Stimulated activated CD4-positive, alpha-beta T cell treated with anti-CD3 and anti-CD28 coated beads, TNF-alpha, amount 100 ng/mL, for 1 hour (primary cell): ENCODE data around the gene C2orf68.
A peak's percentile ranks its signal among the peaks of the same experiment; 100 is the strongest.
"Not testable (repeated sequence)": the region's sequence is repeated elsewhere in the genome, so short reads cannot be mapped to it uniquely, and the experiment has no call there.

Source experiments
- DNase-seq, 3 donors: peaks; one replicate each; pipeline ENCODE4 v3.0.0-alpha.2; 2020; ENCODE audit warnings: low read depth in 3 of 3, low spot score in 1 of 3

The C2orf68 gene

GRCh38 chr2:85599468-85600234 is 12.2 kb downstream of the C2orf68 start:
- DNase-seq, result no peak

DNA sequence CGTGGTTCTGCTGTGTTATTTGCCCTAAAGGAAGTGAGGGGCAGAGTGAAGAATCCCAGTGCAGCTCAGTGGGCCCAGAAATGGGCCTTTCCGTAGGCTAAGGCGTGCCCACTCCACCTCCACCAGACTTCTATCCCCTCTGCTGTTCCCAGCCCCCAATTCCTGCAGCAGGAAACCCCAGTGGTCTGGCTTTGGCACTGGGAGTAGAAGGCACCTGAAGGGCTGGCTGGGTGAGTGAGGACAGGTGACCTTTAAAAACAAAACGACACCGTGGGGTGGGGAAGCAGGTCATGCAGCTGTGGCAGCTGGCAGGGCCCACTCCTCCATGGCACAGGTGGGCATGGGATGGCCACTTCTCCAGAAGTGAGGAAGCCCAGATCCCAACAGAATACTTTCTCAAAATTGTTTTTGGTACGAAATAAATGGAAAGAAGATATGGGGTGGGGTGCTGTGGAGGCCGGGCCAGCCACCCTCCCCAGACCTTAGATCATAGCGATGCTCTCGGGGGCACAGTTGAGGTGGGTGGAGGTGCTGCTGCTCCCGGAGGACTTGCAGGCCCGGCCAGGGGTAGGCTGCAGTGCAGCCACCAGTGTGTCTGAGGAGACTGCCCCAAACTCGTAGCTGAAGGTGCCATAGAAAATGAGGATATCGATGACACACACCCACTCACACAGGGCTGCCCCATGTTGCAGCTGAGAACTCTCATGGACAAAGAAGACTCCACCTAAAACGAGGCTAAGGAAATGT is 13.1 kb downstream of the C2orf68 start:
- no peak for DNase-seq

DNA sequence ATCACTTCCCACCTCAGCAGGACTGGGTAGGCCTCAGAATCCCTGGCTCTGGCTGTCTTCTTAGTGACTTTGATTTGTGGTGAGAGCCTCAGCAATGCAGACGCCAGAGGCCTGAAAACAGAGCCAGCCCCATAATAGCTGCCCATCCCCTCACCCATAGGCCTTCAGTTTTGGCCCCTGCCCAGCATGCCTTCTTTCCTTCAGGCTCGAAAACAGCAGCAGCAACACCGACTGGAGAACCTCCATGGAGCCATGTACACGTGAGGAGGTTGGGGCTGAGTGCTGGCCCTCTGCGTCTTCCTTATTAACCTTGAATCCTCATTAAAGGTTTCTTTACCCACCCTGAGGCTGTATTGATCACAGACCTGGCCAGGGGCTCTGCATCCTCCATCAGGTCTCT is 14.6 kb downstream of the C2orf68 start:
- DNase-seq, result no peak

DNA sequence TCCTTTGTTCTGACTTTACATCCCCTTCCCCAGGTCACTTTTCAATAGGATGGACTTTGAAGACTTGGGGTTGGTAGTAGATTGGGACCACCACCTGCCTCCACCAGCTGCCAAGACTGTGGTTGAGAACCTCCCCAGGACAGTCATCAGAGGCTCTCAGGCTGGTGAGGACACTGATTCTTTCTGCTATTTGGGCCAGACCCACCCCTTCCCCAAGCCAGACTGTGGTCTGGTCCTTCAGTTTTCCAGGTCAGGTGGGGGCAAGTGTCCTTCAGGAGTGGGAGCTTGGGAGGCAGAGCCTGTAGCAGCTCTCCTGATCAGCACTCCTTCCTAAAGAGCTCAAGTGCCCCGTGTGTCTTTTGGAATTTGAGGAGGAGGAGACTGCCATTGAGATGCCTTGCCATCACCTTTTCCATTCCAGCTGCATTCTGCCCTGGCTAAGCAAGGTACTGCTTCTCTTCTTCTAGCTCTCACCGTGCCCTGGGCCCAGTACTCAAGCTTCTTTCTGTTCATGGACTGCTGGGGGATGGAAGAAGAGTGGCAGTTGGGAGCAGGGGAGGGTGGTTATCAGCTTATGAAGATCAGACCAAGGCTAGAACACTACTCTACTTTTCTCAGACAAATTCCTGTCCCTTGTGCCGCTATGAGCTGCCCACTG is 15.3 kb downstream of the C2orf68 start:
- no peak for DNase-seq

DNA sequence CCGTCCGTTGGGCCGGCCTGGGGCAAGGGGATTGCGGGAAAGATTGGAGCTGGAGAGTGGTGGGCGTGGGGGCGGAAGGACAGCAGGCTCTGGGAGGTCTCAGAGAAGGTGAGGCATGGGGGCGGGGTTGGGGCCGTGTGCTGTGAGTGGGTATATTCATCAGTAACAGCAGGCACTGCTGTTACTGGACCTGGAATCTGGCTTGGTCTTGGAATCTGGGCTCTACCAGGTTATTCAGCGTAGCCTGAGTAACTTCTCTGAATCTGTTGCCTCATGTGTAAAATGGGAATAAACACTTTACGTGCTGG is 15.9 kb downstream of the C2orf68 start:
- DNase-seq, result no peak

DNA sequence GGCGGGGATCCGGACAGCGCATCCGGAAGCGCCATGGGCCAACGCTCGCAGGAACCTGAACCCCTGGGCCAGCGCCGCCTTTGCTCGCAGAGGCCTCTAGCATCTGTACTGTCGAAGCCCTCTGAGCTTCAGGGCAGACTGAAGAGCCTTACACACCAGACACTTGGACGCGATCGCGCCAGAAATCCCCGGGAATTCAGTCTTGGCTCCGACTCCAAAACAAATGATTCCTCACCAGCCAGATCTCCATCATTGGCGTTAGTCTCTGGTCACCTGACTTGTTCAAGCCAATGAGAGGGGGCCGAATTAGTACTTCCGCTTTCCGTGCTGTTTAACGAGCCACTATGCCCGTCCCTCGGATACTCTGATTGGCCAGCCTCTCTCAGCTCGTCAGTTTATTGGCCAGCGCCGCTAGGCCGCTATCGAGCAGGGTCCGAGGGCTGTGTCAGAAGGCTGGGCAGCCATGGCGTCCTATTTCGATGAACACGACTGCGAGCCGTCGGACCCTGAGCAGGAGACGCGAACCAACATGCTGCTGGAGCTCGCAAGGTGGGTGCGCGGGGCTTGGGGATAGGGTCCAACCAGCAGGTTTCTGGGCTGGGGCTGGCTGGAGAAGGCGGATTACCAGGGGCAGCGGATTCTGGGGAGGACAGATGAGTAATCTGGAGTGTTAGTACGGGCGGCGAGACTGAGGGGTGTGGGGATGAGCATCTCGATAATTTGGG is 16.4 kb downstream of the C2orf68 start, which contains the start of gene RNF181:
Gene RNF181 (plus strand): TSS at position 445 of the 725 bp plus-strand sequence. CDS start 19 bp downstream, at position 464.
- DNase-seq, result peak; percentile 69 to 78 (median 77)

- no peak for DNase-seq
These were observed 17.1 kb downstream of the C2orf68 start for GRCh38 chr2:85594715-85595300.

DNA sequence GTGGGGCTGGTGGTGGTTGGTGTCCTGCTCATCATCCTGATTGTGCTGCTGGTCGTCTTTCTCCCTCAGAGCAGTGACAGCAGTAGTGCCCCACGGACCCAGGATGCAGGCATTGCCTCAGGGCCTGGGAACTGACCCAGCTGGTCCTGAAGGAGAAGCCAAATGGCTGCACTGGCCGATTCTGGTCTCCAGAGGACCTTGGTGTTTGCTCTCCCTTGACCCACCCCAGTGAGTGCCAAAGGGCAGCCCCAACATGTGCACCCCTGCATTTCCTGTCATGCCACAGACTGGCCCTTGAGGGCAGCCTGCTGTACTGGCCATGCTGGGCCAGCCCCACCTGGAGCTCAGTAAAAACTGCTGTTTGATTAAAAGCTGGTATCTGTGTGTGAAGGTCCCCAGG is 18.8 kb downstream of the C2orf68 start:
- DNase-seq, result no peak

- not testable (repeated sequence) for DNase-seq
These were observed 19.6 kb downstream of the C2orf68 start for GRCh38 chr2:85592299-85592698.

DNA sequence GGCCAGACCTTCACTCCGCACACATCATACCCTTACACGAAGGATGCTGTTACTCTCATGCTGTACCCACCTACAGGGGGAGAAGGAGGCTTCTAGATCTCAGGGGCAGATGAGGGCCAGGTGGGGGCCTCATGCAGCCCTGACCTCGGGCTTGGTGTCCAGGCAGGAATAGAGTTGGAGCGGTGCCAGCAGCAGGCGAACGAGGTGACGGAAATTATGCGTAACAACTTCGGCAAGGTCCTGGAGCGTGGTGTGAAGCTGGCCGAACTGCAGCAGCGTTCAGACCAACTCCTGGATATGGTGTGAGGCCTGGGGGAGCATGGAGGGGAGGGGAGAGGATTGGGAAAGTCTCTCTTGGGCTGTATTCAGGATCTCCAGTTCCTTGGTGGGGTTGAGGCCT is 20.3 kb downstream of the C2orf68 start:
- DNase-seq, result no peak

GRCh38 chr2:85590950-85591349 is 20.9 kb downstream of the C2orf68 start:
- DNase-seq, result no peak

DNA sequence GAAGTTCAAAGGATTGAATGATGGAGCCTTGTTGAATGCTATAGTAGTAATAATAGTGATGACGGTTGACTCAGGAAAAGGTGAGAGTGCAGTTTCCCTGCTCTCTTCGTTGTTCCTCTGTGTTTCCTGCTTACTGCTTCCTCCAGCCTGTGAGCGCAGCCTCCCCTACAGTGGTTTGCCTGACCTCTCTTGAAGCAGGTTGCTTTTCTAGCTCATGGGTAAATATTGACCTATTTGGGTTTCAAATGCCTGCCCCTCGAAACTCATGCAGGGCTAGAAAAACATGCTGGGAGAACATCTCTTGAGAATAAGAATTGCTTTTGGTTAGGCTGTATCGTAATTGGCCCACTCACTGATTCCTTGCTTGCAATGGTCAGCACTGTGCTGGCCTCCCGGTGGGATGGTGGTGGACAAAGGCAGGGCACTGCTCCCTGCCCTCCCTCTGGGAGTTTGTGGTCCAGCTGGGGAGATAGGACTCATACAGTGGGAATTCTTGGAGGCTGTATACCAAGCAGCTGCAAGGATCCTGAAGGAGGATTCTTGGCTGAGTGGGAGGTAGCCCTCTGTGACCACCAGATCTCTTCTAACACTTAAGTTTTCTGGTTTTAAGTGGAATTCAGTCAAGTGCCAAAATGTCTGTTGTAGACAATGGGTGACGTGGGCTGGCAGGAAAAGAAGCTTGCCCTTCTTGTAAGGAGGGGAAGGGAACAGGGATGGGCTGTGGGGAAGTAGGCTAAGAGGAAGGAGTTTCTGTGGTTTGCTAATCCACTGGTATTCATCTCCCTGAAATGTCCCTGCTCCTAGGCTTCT is 21.7 kb downstream of the C2orf68 start:
- DNase-seq, result no peak

DNA sequence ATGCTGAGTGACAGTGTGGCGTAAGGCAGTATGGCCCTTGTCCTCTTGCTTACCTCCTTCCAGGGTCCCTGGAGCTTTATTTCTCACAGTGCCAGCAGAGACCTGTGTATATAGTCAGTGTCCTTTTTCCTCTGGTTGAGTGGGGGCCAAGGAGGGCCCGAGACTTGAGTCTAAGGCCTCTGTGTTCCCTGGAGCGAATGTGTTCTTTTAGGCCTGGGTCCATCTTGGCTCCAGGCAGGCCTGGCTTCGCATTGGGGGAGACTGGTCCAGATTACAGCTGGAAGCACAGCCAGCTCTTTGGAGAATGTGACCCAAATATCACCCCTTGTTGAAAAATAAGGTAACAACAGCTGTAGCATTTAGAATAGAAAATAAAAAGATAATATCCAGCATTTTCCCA is 22.7 kb downstream of the C2orf68 start:
- DNase-seq, result no peak

GRCh38 chr2:85588645-85589044 is 23.2 kb downstream of the C2orf68 start:
- DNase-seq, result no peak

GRCh38 chr2:85588236-85588635 is 23.6 kb downstream of the C2orf68 start:
- DNase-seq, result no peak

GRCh38 chr2:85585781-85586105 is 26.1 kb downstream of the C2orf68 start:
- no peak for DNase-seq

DNA sequence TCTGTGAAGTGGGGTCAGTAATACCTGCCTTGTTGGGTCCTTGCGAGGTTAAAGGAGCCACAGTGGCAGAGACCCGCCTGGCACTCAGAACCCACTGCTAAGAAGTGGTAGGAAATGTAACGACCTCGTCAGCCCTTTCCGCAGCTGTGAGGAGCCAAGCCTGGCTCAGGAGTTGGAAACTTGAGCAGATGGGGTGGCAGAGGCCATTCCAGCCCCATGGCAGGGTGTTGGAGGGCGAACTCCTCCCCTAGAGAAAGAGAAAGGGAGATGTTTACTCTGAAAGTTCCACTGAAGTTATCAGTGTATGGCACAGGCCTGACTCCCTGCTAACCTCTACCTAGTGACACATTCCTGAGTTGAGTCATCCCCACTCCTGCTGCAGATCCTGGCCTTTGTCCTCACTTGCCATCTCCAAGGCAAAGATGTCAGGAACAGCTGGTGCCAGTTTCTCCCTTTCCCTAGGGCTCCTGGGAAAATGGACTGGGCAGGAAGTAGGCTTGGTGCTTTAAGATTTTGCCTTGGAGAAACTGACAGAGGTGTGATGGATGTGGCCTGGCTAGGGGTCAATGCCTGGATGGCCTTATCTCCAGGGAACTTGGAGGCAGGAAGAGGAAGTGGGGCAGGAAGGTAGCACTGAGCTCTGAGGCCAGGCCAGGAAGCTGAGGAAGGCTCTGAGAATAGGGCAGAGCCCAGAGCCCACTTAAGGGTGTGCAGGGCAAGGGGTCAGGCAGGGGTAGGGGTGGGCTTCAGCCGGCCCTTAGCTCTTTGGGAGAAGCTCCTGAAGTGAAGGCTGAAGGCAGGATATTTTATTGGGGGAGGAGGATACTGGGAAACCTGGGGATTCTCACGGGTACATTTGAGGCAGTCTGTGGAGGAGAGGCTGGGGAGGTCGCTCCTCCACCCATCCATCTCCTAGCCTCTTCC is 26.7 kb downstream of the C2orf68 start:
- DNase-seq, result no peak

- no peak for DNase-seq
These were observed 27.5 kb downstream of the C2orf68 start, which contains the start of gene VAMP5 for GRCh38 chr2:85584354-85584856. Gene VAMP5 (plus strand): TSS chr2:85584431. CDS start chr2:85584491, 60 bp downstream.
